Transverse colon (tissue), 4 donors: Measurements from ENCODE around the gene UBE2F. TPM values are rescaled to one million over a fixed set of nuclear protein-coding genes. Genes with fewer than 3 reads are reported as not detected.

Experiments
- DNase-seq: peaks from one replicate; pipeline ENCODE4 v3.0.0-alpha.2; 2019
- H3K27ac ChIP-seq, 4 donors: fragments of 200-600 bp; sonication (generic); 2 replicates each; pipeline ENCODE4 v1.5.1; 2016 to 2018; ENCODE audit warnings: inconsistent platforms in 4 of 4
- H3K27me3 ChIP-seq: fragments of 200-600 bp; sonication (generic); 2 replicates; pipeline ENCODE4 v1.5.1; 2017; ENCODE audit warnings: inconsistent platforms
- H3K36me3 ChIP-seq, 4 donors: fragments of 200-600 bp; sonication (generic); 2 replicates each; pipeline ENCODE4 v1.5.1; 2017 to 2019; ENCODE audit warnings: inconsistent platforms in 4 of 4
- H3K4me1 ChIP-seq, 4 donors: fragments of 200-600 bp; sonication (generic); 2 replicates each; pipeline ENCODE4 v1.5.1; 2017 to 2020; ENCODE audit warnings: inconsistent platforms in 4 of 4
- H3K4me3 ChIP-seq, 4 donors: fragments of 200-600 bp; sonication (generic); 1 replicate in 1 of 4; 2 replicates in 3 of 4; pipeline versions ENCODE4 v1.5.1 to v1.6.1; 2017 to 2019; ENCODE audit warnings: inconsistent platforms in 4 of 4
- H3K9me3 ChIP-seq, 2 donors: fragments of 200-600 bp; sonication (generic); 2 replicates each; pipeline ENCODE4 v1.5.1; 2017 to 2019; ENCODE audit warnings: inconsistent platforms in 2 of 2
- EP300 ChIP-seq: sonication (generic); formaldehyde crosslinking; IDR thresholded peaks from one replicate; pipeline ENCODE4 v1.6.1; 2017; ENCODE audit warnings: antibody characterized with exemption, low read depth
- POLR2A ChIP-seq: fragments of 450-650 bp; IDR thresholded peaks from one replicate; pipeline ENCODE4 v1.6.1; 2016; ENCODE audit warnings: antibody characterized with exemption, mild to moderate bottlenecking, moderate library complexity
- POLR2AphosphoS5 ChIP-seq, 3 donors: sonication (generic); formaldehyde crosslinking; IDR thresholded peaks; one replicate each; pipeline ENCODE4 v1.6.1; 2016; ENCODE audit warnings: antibody characterized with exemption in 3 of 3
- WGBS, 2 donors: methylation state at CpG; one replicate each; pipeline ENCODE4 v1.1.5; 2018; ENCODE audit warnings: low coverage in 1 of 2; 5-methylcytosine and 5-hydroxymethylcytosine counted together
- in situ Hi-C, 4 donors: fragments of 200-750 bp; cut with MboI; loops; one replicate each; pipeline versions ENCODE4 v1.15.0 to v1.15.1; 2017; ENCODE audit warnings: low sequenced_read_pairs in 3 of 4, low pct_ligation_motif_present in 1 of 4, low pct_unique_long_range_greater_than_20kb in 1 of 4
- intact Hi-C: fragments of 100-400 bp; cut with DNase I; formaldehyde crosslinking; loops from one replicate; pipeline ENCODE4 v1.15.1; 2023; ENCODE audit warnings: low total_unique reads
- total RNA-seq, 4 donors: library from RNA; depleted of rRNA; stranded (reverse); fragments of >200 nt; gene quantifications; one replicate each; pipeline ENCODE4 v1.1.0, GENCODE V29; 2016
- TF ChIP-seq, protein P1 (sequence below), 5 experiments: fragments of 200-600 bp in 3 of 5; fragments of 450-650 bp in 2 of 5; sonication (generic) in 3 of 5; IDR thresholded peaks; 1 replicate in 2 of 5; 2 replicates in 3 of 5; pipeline ENCODE4 v1.5.1; 2016 to 2017; ENCODE audit warnings: antibody characterized with exemption in 5 of 5, inconsistent platforms in 3 of 5, mild to moderate bottlenecking in 2 of 5, moderate library complexity in 1 of 5

UBE2F gene
- total RNA-seq, 4 donors from 2014 or later = 66.8 to 79.4 (median 70.5) TPM

DNA sequence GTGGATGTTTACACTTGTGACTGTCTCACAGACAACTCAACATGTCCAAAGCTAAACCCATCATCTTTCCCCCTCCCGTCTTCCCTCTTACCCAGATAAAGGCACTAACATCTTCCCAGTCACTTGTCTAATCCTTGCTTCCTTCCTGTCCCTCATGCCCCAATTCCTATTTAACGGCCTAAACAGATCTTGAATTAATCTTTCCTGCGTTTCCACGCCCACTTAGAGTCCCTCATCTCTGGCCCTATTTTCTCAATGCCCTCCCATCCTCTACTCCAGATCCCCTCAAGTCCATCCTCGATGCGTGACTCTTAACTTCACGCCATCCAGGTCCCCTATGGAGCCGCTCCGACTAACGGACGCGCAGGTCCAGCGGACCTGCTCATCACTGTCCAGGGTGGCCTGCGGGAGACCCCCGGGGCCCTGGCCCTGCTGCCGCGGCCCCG, 93.3 kb downstream of the UBE2F start:
- in situ Hi-C loops = no loop called here
- TF ChIP-seq POLR2AphosphoS5 (IDR thresholded peaks at IDR 0.05) (no peak), POLR2A (no peak), EP300 (no peak)
- TF ChIP-seq, protein P1, sequence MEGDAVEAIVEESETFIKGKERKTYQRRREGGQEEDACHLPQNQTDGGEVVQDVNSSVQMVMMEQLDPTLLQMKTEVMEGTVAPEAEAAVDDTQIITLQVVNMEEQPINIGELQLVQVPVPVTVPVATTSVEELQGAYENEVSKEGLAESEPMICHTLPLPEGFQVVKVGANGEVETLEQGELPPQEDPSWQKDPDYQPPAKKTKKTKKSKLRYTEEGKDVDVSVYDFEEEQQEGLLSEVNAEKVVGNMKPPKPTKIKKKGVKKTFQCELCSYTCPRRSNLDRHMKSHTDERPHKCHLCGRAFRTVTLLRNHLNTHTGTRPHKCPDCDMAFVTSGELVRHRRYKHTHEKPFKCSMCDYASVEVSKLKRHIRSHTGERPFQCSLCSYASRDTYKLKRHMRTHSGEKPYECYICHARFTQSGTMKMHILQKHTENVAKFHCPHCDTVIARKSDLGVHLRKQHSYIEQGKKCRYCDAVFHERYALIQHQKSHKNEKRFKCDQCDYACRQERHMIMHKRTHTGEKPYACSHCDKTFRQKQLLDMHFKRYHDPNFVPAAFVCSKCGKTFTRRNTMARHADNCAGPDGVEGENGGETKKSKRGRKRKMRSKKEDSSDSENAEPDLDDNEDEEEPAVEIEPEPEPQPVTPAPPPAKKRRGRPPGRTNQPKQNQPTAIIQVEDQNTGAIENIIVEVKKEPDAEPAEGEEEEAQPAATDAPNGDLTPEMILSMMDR (IDR thresholded peaks at IDR 0.05) = no peak
- intact Hi-C loops = loop anchor here (5.0 kb wide), 1 partner anchor 203 kb away; the partner anchor contains the start of gene RAMP1
- peak overlapping the region; percentile 91 to 94 (median 92) for H3K27ac ChIP-seq
- no peaks in the 10 kb centered on the region for H3K36me3 ChIP-seq
- peak overlapping the region; percentile 67 to 96 (median 87) for H3K4me3 ChIP-seq
- WGBS, 2 donors = 0 to 3% methylated on average over 4 to 18 of the region's 18 CpGs
- peaks cover 5 to 21% (median 18%) of the 10 kb centered on the region in 4 donors for H3K4me1 ChIP-seq
- no peaks in the 10 kb centered on the region for H3K9me3 ChIP-seq
- DNase-seq = no peak
- peaks cover 12% of the 10 kb centered on the region for H3K27me3 ChIP-seq

DNA sequence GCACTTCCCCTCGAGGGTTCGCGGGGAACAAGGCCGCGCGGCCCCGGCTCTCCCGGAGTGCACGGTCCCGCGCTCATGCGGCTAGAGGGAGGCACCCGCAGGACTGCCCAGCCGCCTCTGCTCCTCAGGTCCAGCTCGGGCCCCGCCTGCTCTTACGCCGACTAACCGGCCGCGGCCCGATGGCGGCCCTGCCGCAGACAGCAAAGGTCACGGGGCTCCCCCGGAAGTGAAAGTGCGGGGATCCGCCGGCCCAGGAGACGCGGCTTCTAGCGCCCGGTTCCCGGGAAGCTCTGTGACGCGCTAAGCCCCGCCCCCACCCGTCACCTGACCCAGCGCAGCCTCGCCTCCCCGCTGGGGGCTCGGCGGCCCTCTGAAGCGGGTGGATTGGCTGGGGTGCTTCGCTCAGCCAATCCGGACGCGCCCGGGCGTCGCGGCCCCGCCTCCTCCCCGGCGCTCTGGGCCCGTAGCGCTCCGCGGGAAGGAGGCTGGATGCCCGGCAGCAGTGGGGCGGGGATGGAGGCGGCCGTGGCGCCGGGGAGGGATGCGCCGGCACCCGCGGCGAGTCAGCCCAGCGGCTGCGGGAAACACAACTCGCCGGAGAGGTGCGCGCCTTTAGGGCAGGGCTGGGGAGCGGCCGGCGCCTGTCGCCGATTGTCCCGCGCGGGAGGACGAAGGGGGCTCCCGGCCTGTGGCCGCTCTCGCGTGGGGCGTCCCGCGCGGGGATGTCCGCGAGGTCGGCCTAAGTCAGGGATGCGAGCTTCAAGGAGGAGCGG, 93.9 kb downstream of the UBE2F start, which contains the start of gene SCLY:
Gene SCLY (plus strand): TSS at position 460 of the 773 bp plus-strand sequence. CDS start 54 bp downstream, at position 514.
- 1% methylated on average over 24 of the region's 98 CpGs; no CpG with 5 or more reads in 1 of the 2 donors for WGBS, 2 donors
- in situ Hi-C loops = no loop called here

GRCh38 chr2:238061315-238062202, 94.7 kb downstream of the UBE2F start:
- in situ Hi-C loops = no loop called here
- peak overlapping the region; percentile 67 to 96 (median 87) for H3K4me3 ChIP-seq
- no peaks in the 10 kb centered on the region for H3K27me3 ChIP-seq
- H3K4me1 ChIP-seq = peaks cover 5 to 21% (median 18%) of the 10 kb centered on the region in 4 donors
- no peaks in the 10 kb centered on the region for H3K9me3 ChIP-seq
- intact Hi-C loops = loop anchor here (5.0 kb wide), 1 partner anchor 204 kb away; the partner anchor contains the start of gene RAMP1
- TF ChIP-seq POLR2A (no peak), EP300 (no peak), POLR2AphosphoS5 (IDR thresholded peaks at IDR 0.05) (no peak)
- TF ChIP-seq, protein P1 (IDR thresholded peaks at IDR 0.05) = no peak
- H3K36me3 ChIP-seq = no peaks in the 10 kb centered on the region
- H3K27ac ChIP-seq = peak overlapping the region; percentile 91 to 94 (median 92)
- WGBS, 2 donors = 3 to 13% methylated on average over 7 to 29 of the region's 29 CpGs
- DNase-seq = peak; percentile 35

More for the DNA sequence above, 93.9 kb downstream of the UBE2F start, which contains the start of gene SCLY:
- intact Hi-C loops = loop anchor here (5.0 kb wide), 1 partner anchor 203 kb away; the partner anchor contains the start of gene RAMP1
- Histone ChIP-seq H3K4me1 (peaks cover 5 to 21% (median 18%) of the 10 kb centered on the region in 4 donors), H3K9me3 (no peaks in the 10 kb centered on the region), H3K4me3 (peak within 1 kb of the TSS; percentile 67 to 96 (median 87)), H3K27me3 (peaks cover 8% of the 10 kb centered on the region), H3K36me3 (no peaks in the 10 kb centered on the region), H3K27ac (peak within 1 kb of the TSS; percentile 91 to 94 (median 92))
- peak; percentile 97 for DNase-seq
- no peak for TF ChIP-seq EP300
- peak; percentile 80 to 91 (median 86) for TF ChIP-seq POLR2AphosphoS5 (IDR thresholded peaks at IDR 0.05)
- TF ChIP-seq POLR2A = peak; percentile 82
- TF ChIP-seq, protein P1 (IDR thresholded peaks at IDR 0.05) = no peak
